Measurements from ENCODE around the gene SALL3. TPM values are rescaled to one million over a fixed set of nuclear protein-coding genes. Genes with fewer than 3 reads are reported as not detected.

Gene SALL3
- total and polyA plus RNA-seq, 2 of the 8 experiments (the other 6 are each of a cell fraction or from before 2014, with no cell fraction given) = 10.5 to 46.4 TPM

DNA sequence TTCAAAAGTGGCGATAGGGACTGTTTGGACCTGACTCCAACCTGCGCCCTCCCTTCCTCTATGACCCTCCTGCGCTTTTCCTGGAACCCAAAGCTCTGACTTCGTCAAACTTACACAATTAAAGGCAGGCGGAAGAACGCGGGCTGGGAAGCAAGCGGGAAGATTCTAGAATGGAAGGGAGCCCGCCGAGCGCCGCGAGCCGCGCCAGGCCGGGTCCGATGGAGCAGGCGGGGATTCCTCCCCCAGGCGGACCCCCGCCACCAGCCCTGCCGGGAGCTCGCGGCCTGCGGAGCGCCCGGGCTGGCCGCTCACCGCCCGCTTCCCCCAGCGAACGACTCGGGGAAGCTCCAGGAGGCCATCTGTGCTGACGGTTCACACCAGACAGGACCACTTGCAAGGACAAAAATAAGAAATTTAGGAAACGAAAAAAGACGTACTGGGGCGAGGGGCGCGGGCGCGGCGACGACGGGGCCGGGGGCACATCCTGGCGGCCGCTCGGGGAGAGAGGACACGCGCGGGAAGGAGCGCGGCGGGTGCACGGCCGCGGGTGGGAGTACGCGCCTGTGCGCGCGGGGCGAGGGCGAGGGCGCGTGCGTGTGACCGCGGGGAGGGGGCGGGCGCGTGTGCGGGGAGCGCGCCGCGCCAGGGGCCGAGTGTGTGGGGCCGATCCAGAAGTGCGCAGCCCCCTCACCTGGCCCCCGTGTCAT is 1.1 kb upstream of the SALL3 start (continued):
- TF ChIP-seq HDAC2 (IDR thresholded peaks at IDR 0.05; ENCODE audit: borderline replicate concordance in 1 of 2, low read depth in 2 of 2, low read length in 2 of 2) (0 out of 4 replicates have a peak, but pooled peaks of 1 of the 2 experiments have one; percentile 61), SUZ12 (IDR thresholded peaks at IDR 0.05; ENCODE audit: low read length) (peak; percentile 6; the same call in 1 of the 2 replicates), JUND (IDR thresholded peaks at IDR 0.05; ENCODE audit: low read length) (no peak), CBX5 (IDR thresholded peaks at IDR 0.05; ENCODE audit: low read depth, low read length) (no peak), BRCA1 (IDR thresholded peaks at IDR 0.05; ENCODE audit: low read depth, low read length) (no peak), TAF7 (optimal IDR thresholded peaks at IDR 0.05; ENCODE audit: borderline replicate concordance, low read depth, low read length) (no peak), KDM4A (IDR thresholded peaks at IDR 0.05; ENCODE audit: low read depth, low read length, severe bottlenecking) (peak; percentile 10), RNF2 (IDR thresholded peaks at IDR 0.05; ENCODE audit: borderline replicate concordance, low read depth, low read length, missing control alignments, poor library complexity, severe bottlenecking) (peak; percentile 14)
- TF ChIP-seq, protein P1, sequence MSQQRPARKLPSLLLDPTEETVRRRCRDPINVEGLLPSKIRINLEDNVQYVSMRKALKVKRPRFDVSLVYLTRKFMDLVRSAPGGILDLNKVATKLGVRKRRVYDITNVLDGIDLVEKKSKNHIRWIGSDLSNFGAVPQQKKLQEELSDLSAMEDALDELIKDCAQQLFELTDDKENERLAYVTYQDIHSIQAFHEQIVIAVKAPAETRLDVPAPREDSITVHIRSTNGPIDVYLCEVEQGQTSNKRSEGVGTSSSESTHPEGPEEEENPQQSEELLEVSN (IDR thresholded peaks at IDR 0.05) = peak; percentile 84
- TF ChIP-seq, protein P2, sequence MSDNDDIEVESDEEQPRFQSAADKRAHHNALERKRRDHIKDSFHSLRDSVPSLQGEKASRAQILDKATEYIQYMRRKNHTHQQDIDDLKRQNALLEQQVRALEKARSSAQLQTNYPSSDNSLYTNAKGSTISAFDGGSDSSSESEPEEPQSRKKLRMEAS (IDR thresholded peaks at IDR 0.05) = peak; percentile 77

Data from H1 (cell line).